ENCODE results near the gene R3HDM2. TPM values are rescaled to one million over a fixed set of nuclear protein-coding genes. Genes with fewer than 3 reads are reported as not detected.

R3HDM2 gene
- total and polyA plus RNA-seq, 2 donors (not counting 1 experiment from before 2014, with no cell fraction given): 104 to 129 TPM

GRCh38 chr12:57243521-57244311 lies 187.1 kb downstream of the R3HDM2 start:
- H3K4me3 ChIP-seq (ENCODE audit: control extremely low read depth in 1 of 5, extremely low read depth in 1 of 5, insufficient read depth in 1 of 5, low read depth in 2 of 5, low read length in 4 of 5): peak overlapping the region in 4 of 5 experiments; percentile 35 to 58 (median 47)
- Mint-ChIP-seq H3K27ac (peak overlapping the region; percentile 66), H3K4me1 (peaks cover 56% of the 10 kb centered on the region), H3K27me3 (peaks cover 3% of the 10 kb centered on the region), H3K4me3 (peak overlapping the region; percentile 89), H3K9me3 (ENCODE audit: insufficient read depth) (no peaks in the 10 kb centered on the region)
- H3K4me1 ChIP-seq (ENCODE audit: control insufficient read depth in 2 of 2, insufficient read depth in 2 of 2, low read length in 2 of 2): peaks cover 48 to 58% of the 10 kb centered on the region in 2 donors
- no peaks in the 10 kb centered on the region for H3K36me3 ChIP-seq (replicated peaks in 1 of 2; ENCODE audit: control extremely low read depth in 1 of 2, control insufficient read depth in 1 of 2, extremely low read depth in 1 of 2, insufficient read depth in 2 of 2, low read length in 1 of 2)
- DNase-seq (peak; percentile 88), ATAC-seq (ENCODE audit: low read depth) (no peak)
- H3K27ac ChIP-seq (ENCODE audit: low read length in 2 of 2): no peak overlapping the region
- POLR2A ChIA-PET: interaction anchor here (1.5 to 11.2 kb wide), 3 partner anchors 14 to 29 kb away, joined by 8 to 110 read pairs (median 89); partner anchors contain the start of genes NXPH4 and SHMT2
- H3K9ac ChIP-seq (ENCODE audit: low read length): peak overlapping the region; percentile 55
- TF ChIP-seq EZH2 (IDR thresholded peaks at IDR 0.05; ENCODE audit: borderline replicate concordance, insufficient read depth, low read depth, low read length, poor library complexity, severe bottlenecking) (no peak), CTCF (IDR thresholded peaks at IDR 0.05) (peak; percentile 70)
- H3K4me2 ChIP-seq (replicated peaks; ENCODE audit: low read depth, low read length, poor library complexity, severe bottlenecking): peak overlapping the region; percentile 95
- peaks cover 0 to 49% (median 20%) of the 10 kb centered on the region in 4 experiments for H3K27me3 ChIP-seq (replicated peaks in 1 of 4; ENCODE audit: control extremely low read depth in 1 of 4, control insufficient read depth in 3 of 4, insufficient read depth in 4 of 4, low read length in 3 of 4)
- 6% methylated on average over 20 of the region's 41 CpGs for WGBS (ENCODE audit: insufficient coverage)
- peaks cover 8% of the 10 kb centered on the region for H4K20me1 ChIP-seq (ENCODE audit: control insufficient read depth, insufficient read depth, low read length, poor library complexity, severe bottlenecking)
- CTCF ChIA-PET: interaction anchor here (0.8 to 31.1 kb wide), 24 partner anchors 9 to 598 kb away, joined by 3 to 838 read pairs (median 4); partner anchors contain the start of genes ATP5F1B, LRP1, NXPH4 and SHMT2
- intact Hi-C loops (cut with micrococcal nuclease): loop anchor here (1.0 to 5.0 kb wide), 4 partner anchors 30 to 176 kb away; partner anchors contain the start of gene STAT6
- H3K9me3 ChIP-seq (ENCODE audit: control extremely low read depth in 1 of 3, control insufficient read depth in 2 of 3, insufficient read depth in 1 of 3, low read length in 2 of 3): peaks cover 0 to 13% (median 0%) of the 10 kb centered on the region in 3 donors
- no peak overlapping the region for H2AFZ ChIP-seq (ENCODE audit: insufficient read depth, low read depth, low read length, poor library complexity, severe bottlenecking)
- H3K79me2 ChIP-seq (ENCODE audit: control insufficient read depth, insufficient read depth, low read length): peaks cover 1% of the 10 kb centered on the region

Measured in B cell (primary cell).